Measurements from ENCODE around the gene MYT1. TPM values are rescaled to one million over a fixed set of nuclear protein-coding genes. Genes with fewer than 3 reads are reported as not detected.
"Not testable (repeated sequence)": the region's sequence is repeated elsewhere in the genome, so short reads cannot be mapped to it uniquely, and the experiment has no call there.

Gene MYT1
- polyA plus RNA-seq, 6 donors from 2014 or later, result not detected

- Mint-ChIP-seq H3K4me3 (no peak overlapping the region), H3K9me3 (peaks cover 0 to 3% (median 0%) of the 10 kb centered on the region in 7 donors), H3K36me3 (no peaks in the 10 kb centered on the region), H3K4me1 (no peaks in the 10 kb centered on the region), H3K27ac (no peak overlapping the region), H3K27me3 (peaks cover 10 to 34% (median 30%) of the 10 kb centered on the region in 3 donors)
- no peak for DNase-seq
- ATAC-seq (ENCODE audit: low read depth in 2 of 2), result no peak
Measured at GRCh38 chr20:64176551-64176950, 12.3 kb downstream of the MYT1 start.

- no peak for ATAC-seq (ENCODE audit: low read depth in 2 of 2)
- DNase-seq, result no peak
- H3K27ac Mint-ChIP-seq, result no peak overlapping the region
- no peaks in the 10 kb centered on the region for H3K4me1 Mint-ChIP-seq
- H3K36me3 Mint-ChIP-seq, result no peaks in the 10 kb centered on the region
- H3K27me3 Mint-ChIP-seq, result peaks cover 10 to 36% (median 27%) of the 10 kb centered on the region in 3 donors
- no peak overlapping the region for H3K4me3 Mint-ChIP-seq
- peaks cover 0 to 3% (median 0%) of the 10 kb centered on the region in 7 donors for H3K9me3 Mint-ChIP-seq
Measured at GRCh38 chr20:64176971-64177370, 12.7 kb downstream of the MYT1 start.

- Mint-ChIP-seq H3K36me3 (no peaks in the 10 kb centered on the region), H3K27me3 (peaks cover 10 to 36% (median 26%) of the 10 kb centered on the region in 3 donors), H3K27ac (no peak overlapping the region), H3K4me1 (no peaks in the 10 kb centered on the region), H3K4me3 (no peak overlapping the region), H3K9me3 (peaks cover 0 to 3% (median 0%) of the 10 kb centered on the region in 7 donors)
- no peak for DNase-seq
- no peak for ATAC-seq (ENCODE audit: low read depth in 2 of 2)
Measured at GRCh38 chr20:64177384-64177783, 13.1 kb downstream of the MYT1 start.

- Mint-ChIP-seq H3K27me3 (peaks cover 10 to 38% (median 29%) of the 10 kb centered on the region in 3 donors), H3K27ac (no peak overlapping the region), H3K36me3 (no peaks in the 10 kb centered on the region)
Measured at GRCh38 chr20:64177787-64178186, 13.5 kb downstream of the MYT1 start.

GRCh38 chr20:64178925-64179324, 14.7 kb downstream of the MYT1 start:
- not testable (repeated sequence) for H3K9me3 Mint-ChIP-seq; ATAC-seq (ENCODE audit: low read depth in 2 of 2); H3K27ac Mint-ChIP-seq; H3K4me1 Mint-ChIP-seq; DNase-seq; H3K4me3 Mint-ChIP-seq; H3K36me3 Mint-ChIP-seq
- H3K27me3 Mint-ChIP-seq, result peaks cover 15 to 33% (median 29%) of the 10 kb centered on the region in 3 donors

More at GRCh38 chr20:64177787-64178186, 13.5 kb downstream of the MYT1 start:
- DNase-seq (no peak), ATAC-seq (ENCODE audit: low read depth in 2 of 2) (no peak)
- Mint-ChIP-seq H3K4me1 (no peaks in the 10 kb centered on the region), H3K4me3 (no peak overlapping the region), H3K9me3 (peaks cover 0 to 3% (median 0%) of the 10 kb centered on the region in 7 donors)

- ATAC-seq (ENCODE audit: low read depth in 2 of 2) (no peak), DNase-seq (no peak)
- Mint-ChIP-seq H3K27ac (peak overlapping the region in 2 of 6 donors; percentile 30 to 45), H3K4me1 (peaks cover 0 to 4% (median 0%) of the 10 kb centered on the region in 3 donors), H3K36me3 (no peaks in the 10 kb centered on the region), H3K9me3 (peaks cover 0 to 3% (median 0%) of the 10 kb centered on the region in 7 donors), H3K4me3 (no peak overlapping the region), H3K27me3 (peaks cover 15 to 33% (median 29%) of the 10 kb centered on the region in 3 donors)
Measured at GRCh38 chr20:64179805-64180204, 15.6 kb downstream of the MYT1 start.

- ATAC-seq (ENCODE audit: low read depth in 2 of 2), result no peak
- no peak overlapping the region for H3K4me3 Mint-ChIP-seq
- H3K9me3 Mint-ChIP-seq, result peaks cover 0 to 5% (median 0%) of the 10 kb centered on the region in 7 donors
Measured at GRCh38 chr20:64180673-64181072, 16.4 kb downstream of the MYT1 start.

GRCh38 chr20:64181391-64181790, 17.1 kb downstream of the MYT1 start:
- Mint-ChIP-seq H3K4me3 (peak overlapping the region in 1 of 8 donors; percentile 5), H3K36me3 (no peaks in the 10 kb centered on the region), H3K9me3 (peaks cover 0 to 5% (median 0%) of the 10 kb centered on the region in 7 donors), H3K27ac (peak overlapping the region in 1 of 6 donors; percentile 49), H3K27me3 (peaks cover 15 to 31% (median 28%) of the 10 kb centered on the region in 3 donors), H3K4me1 (peaks cover 0 to 7% (median 0%) of the 10 kb centered on the region in 3 donors)
- DNase-seq (no peak), ATAC-seq (ENCODE audit: low read depth in 2 of 2) (no peak)

More at GRCh38 chr20:64180673-64181072, 16.4 kb downstream of the MYT1 start:
- peaks cover 0 to 7% (median 0%) of the 10 kb centered on the region in 3 donors for H3K4me1 Mint-ChIP-seq
- no peak for DNase-seq
- H3K36me3 Mint-ChIP-seq, result no peaks in the 10 kb centered on the region
- H3K27me3 Mint-ChIP-seq, result peaks cover 15 to 33% (median 29%) of the 10 kb centered on the region in 3 donors
- H3K27ac Mint-ChIP-seq, result no peak overlapping the region

GRCh38 chr20:64182146-64182865, 18.1 kb downstream of the MYT1 start:
- ATAC-seq (ENCODE audit: low read depth in 2 of 2) (no peak), DNase-seq (no peak)
- H3K4me1 Mint-ChIP-seq, result peaks cover 0 to 7% (median 0%) of the 10 kb centered on the region in 3 donors

GRCh38 chr20:64183313-64183712, 19.1 kb downstream of the MYT1 start:
- peaks cover 0 to 5% (median 0%) of the 10 kb centered on the region in 7 donors for H3K9me3 Mint-ChIP-seq
- peaks cover 0 to 7% (median 0%) of the 10 kb centered on the region in 3 donors for H3K4me1 Mint-ChIP-seq
- no peak overlapping the region for H3K27ac Mint-ChIP-seq
- peaks cover 10 to 23% (median 18%) of the 10 kb centered on the region in 3 donors for H3K27me3 Mint-ChIP-seq
- DNase-seq (no peak), ATAC-seq (ENCODE audit: low read depth in 2 of 2) (no peak)
- no peak overlapping the region for H3K4me3 Mint-ChIP-seq
- no peaks in the 10 kb centered on the region for H3K36me3 Mint-ChIP-seq

More at GRCh38 chr20:64182146-64182865, 18.1 kb downstream of the MYT1 start:
- H3K36me3 Mint-ChIP-seq, result no peaks in the 10 kb centered on the region
- peaks cover 0 to 5% (median 0%) of the 10 kb centered on the region in 7 donors for H3K9me3 Mint-ChIP-seq
- H3K4me3 Mint-ChIP-seq, result no peak overlapping the region
- no peak overlapping the region for H3K27ac Mint-ChIP-seq
- peaks cover 10 to 23% (median 18%) of the 10 kb centered on the region in 3 donors for H3K27me3 Mint-ChIP-seq

GRCh38 chr20:64184795-64185194, 20.5 kb downstream of the MYT1 start:
- Mint-ChIP-seq H3K4me1 (peaks cover 0 to 7% (median 0%) of the 10 kb centered on the region in 3 donors), H3K4me3 (peak overlapping the region in 1 of 8 donors; percentile 77), H3K36me3 (no peaks in the 10 kb centered on the region), H3K9me3 (peaks cover 0 to 2% (median 0%) of the 10 kb centered on the region in 7 donors), H3K27ac (peak overlapping the region in 2 of 6 donors; percentile 42 to 86), H3K27me3 (peaks cover 10 to 22% (median 18%) of the 10 kb centered on the region in 3 donors)
- ATAC-seq (ENCODE audit: low read depth in 2 of 2), result no peak
- DNase-seq, result no peak

- no peak for DNase-seq
- H3K4me3 Mint-ChIP-seq, result no peak overlapping the region
- H3K36me3 Mint-ChIP-seq, result no peaks in the 10 kb centered on the region
- peak overlapping the region in 2 of 6 donors; percentile 42 to 66 for H3K27ac Mint-ChIP-seq
- peaks cover 0 to 7% (median 0%) of the 10 kb centered on the region in 3 donors for H3K4me1 Mint-ChIP-seq
- no peak for ATAC-seq (ENCODE audit: low read depth in 2 of 2)
- H3K9me3 Mint-ChIP-seq, result peaks cover 0 to 2% (median 0%) of the 10 kb centered on the region in 7 donors
- peaks cover 10 to 18% (median 18%) of the 10 kb centered on the region in 3 donors for H3K27me3 Mint-ChIP-seq
Measured at GRCh38 chr20:64185276-64185900, 21.1 kb downstream of the MYT1 start.

GRCh38 chr20:64186071-64186598, 21.9 kb downstream of the MYT1 start:
- DNase-seq, result no peak
- H3K27me3 Mint-ChIP-seq, result peaks cover 5 to 17% (median 17%) of the 10 kb centered on the region in 3 donors

More at GRCh38 chr20:64186071-64186598, 21.9 kb downstream of the MYT1 start:
- H3K36me3 Mint-ChIP-seq, result no peaks in the 10 kb centered on the region
- H3K4me3 Mint-ChIP-seq, result no peak overlapping the region
- peaks cover 0 to 2% (median 0%) of the 10 kb centered on the region in 7 donors for H3K9me3 Mint-ChIP-seq
- no peak overlapping the region for H3K27ac Mint-ChIP-seq
- H3K4me1 Mint-ChIP-seq, result peaks cover 0 to 7% (median 0%) of the 10 kb centered on the region in 3 donors
- ATAC-seq (ENCODE audit: low read depth in 2 of 2), result no peak
